GM12874 (cell line): ENCODE data around the gene UBE2O.

ENCODE experiments used
- CTCF ChIP-seq: IDR thresholded peaks from 2 replicates; pipeline ENCODE4 v1.5.1; 2011; ENCODE audit warnings: low read depth, mild to moderate bottlenecking, control low read depth, low read length, moderate library complexity; ENCODE audit not compliant: insufficient read depth

Gene UBE2O

DNA sequence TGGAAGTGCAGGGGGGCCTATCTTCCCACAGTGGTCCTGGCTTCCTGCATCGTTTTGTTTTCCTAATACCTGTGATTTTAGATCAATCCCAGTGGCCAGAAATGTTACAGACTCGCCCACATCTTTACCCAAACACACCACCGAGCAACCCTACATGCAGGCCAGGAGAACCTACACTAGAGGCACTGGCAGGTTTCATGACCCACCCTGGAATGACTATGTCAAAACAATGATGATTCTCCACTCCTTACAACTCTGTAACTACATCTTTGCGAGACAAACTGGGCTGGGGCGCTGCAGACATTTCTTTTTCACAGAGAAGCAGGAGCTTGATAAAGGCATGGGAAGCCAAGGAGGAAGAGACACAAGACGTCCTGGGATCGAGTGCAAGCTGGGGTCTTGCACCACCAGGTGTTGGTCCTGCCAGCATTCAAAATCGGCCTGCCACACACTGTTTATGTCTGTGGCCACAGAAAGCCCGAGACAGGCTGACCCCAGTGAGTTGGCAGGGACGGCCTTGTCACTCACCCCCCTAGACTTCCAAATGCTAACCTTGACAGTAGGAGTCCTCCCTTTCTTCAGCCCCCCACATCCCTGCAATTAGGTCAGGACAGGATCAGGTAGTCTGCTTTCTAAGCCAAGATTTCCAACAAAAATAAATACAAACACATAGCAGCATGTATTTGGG, 32.5 kb downstream of the UBE2O start:
- no peak for TF ChIP-seq CTCF

DNA sequence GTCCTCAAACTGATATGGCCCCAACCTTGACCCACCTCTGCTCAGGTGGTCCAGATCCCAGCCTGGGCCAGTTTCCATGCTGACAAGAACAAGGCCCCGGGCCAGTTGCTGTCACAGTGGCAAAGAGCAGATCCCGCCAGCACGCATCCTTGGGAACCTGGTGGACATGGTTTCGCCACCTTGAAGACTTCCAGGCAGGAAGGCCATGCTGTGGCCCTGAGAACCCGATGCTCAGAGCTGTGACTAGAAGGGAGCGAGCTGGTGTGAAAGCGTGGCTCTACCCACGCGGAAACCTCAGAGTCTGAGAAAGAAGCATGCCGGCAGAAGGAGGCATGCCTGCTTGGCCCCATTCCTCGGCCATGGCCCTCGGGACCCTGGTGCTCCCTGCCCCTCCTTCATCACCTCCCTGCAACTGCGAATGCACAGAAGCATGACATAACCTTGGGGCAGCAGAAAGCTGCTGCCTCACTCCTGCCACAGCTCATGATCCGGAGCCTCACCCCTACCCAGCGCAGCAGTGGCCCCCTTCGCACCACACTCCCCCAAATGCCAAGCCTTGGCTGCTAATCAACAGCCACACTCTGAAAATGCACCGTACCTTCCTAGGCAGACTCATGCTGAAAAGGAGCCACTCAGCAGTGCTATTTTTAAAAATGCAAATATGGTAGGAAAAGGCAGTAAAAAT, 33.2 kb downstream of the UBE2O start:
- TF ChIP-seq CTCF, result no peak

DNA sequence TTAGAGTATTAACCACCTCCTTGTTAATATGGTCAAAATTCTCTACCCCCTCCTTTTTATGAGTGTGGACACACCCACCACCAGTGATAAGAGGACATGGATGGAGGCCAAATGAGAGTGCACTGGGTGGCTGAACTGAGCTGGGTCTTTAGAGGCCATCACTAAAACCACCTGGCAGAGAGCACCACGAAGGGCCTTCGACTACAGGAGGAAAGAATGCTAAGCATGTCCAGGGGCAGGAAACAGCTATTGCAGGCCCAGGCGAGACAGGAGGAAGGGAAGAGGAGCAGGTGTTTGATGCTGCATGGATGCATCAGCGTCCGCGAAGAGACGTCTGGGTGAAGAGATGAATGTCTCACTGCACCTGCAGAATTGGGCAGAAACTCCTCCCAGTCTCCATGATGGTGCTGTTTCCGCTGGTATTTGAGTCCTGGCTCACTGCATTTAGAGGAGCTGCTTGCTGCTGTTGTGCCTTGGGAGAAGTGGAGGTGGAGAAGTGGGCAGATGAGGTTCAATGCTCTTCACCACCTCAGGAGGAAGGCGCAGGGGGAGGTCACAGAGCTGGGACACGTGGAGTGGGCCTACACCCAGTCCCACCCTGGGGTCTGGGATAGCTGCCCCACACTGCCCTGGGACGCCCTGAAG, 35.3 kb downstream of the UBE2O start:
- TF ChIP-seq CTCF, result no peak

- TF ChIP-seq CTCF, result no peak
These were observed 36.1 kb downstream of the UBE2O start for GRCh38 chr17:76416899-76417298.

- no peak for TF ChIP-seq CTCF
These were observed 36.5 kb downstream of the UBE2O start for GRCh38 chr17:76416457-76416856.

DNA sequence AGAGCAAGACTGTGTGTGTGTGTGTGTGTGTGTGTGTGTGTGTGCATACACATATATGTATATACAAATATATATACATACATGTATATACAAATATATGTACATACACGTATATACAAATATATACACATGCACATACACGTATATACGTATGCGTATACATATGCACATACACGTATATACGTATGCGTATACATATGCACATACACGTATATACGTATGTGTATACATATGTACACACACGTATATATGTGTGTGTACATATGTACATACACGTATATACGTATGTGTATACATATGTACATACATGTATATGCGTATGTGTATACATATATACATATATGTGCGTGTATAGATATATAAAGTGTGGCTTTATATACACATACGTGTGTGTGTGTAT, 37.2 kb downstream of the UBE2O start:
- TF ChIP-seq CTCF, result no peak
